ENCODE data around the gene KIF3A.
A peak's percentile ranks its signal among the peaks of the same experiment; 100 is the strongest.
"Not testable (repeated sequence)": the region's sequence is repeated elsewhere in the genome, so short reads cannot be mapped to it uniquely, and the experiment has no call there.

The KIF3A gene

DNA sequence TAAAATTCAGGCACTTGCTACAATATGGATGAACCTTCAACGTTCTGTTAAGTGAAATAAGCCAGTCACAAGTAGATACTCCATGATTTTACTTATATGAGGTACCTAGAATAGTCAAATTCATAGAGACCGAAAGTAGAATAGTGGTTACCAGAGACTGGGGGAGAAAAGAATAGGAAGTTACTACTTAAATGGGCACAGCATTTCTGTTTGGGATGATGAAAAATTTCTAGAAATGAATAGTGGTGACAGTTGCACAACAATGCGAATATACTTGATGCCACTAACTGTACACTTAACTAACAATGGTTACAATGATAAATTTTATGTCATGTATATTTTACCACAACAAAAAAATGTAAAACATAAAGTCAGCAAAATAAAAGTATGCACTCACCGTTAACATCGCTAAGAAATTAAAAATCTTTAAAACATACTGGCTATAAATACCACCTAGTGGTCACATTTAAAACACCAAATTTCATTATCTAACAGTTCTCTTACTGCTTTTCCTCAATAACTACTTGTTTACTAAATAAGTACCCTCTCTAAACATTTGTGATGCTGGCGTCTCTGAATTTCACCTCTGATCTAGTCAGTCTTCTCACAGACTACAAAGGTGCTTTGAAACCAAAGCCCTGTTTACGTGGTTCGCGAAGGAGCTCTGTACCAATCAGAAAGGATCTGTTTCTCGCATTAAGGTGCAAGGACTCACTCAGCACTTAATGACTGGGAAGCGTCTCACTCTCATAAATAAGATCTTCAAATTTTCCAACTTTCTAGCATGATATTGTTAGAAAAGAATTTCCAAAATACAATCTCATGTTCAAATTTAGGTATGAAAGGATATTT, 22.7 kb downstream of the KIF3A start:
- DNase-seq: no peak

DNA sequence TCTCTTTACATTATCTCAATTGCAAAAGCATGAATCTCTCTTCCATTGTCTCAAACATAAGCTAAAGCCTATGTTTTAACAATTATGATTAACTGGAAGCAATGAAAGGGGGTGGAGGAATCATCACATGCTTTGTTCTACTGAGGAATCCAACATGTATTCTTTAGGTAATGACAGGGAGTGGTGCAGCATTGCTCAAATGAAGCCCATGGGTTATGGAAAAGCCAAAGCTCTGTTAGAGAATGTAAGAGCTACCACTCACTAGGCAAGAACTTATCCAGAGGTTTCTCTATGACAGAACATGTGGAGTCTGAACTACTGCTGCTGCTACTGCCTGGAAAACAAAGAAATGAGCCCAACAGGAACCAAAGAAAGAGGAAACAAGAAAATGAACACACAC, 28.7 kb downstream of the KIF3A start:
- no peak for DNase-seq

DNA sequence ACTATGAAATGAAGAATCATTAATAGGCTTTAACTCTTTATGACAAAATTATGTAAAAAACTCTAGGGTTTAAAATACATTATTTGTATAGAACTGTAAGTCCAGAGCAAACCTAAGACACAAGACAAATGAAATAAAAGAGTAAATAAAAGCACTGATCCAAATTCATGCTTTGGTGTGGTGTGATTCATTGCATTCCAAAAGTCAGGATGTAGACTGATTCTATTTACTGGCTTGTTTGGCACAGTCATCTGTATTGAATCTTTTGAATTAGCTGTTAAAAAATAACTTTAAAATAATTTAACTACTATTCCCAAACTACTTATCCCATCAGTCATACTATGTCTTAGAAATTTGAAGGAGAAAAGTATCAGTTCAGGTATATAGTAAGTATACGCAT, 32.5 kb downstream of the KIF3A start:
- DNase-seq: peak; percentile 42

DNA sequence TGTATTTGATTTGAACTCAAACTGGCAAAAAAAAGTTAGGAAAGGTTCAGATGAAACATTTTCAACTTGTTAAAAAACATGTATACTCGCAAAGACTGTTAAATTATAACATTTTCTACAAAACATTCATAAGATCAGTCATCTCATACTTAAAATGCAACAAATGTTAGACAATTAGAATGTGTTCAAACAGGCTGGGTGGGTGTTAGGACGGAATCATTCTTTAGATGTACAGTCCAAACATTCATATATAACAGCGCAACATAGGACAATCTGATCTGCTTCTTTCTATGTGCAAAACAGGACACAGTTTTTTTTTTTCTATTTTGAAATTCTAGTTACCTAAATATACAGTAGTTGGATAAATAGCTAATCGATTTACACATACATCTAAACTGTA, 41.4 kb downstream of the KIF3A start:
- DNase-seq: no peak

DNA sequence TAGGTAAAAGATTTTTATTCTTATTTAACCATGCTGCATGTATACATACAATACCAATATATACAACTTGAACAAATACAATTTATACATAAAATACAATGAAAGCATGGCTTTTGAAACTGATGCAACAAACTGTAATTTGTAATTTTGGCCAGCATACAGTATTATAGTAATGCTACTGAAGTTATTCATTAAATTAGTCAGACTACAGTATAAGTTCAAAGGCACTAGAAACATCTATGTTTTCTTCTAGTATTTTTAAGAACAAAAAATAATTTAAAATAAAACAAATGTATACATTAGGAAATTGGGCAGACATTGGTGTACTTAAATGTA, 44.7 kb downstream of the KIF3A start:
- DNase-seq: peak; percentile 41

DNA sequence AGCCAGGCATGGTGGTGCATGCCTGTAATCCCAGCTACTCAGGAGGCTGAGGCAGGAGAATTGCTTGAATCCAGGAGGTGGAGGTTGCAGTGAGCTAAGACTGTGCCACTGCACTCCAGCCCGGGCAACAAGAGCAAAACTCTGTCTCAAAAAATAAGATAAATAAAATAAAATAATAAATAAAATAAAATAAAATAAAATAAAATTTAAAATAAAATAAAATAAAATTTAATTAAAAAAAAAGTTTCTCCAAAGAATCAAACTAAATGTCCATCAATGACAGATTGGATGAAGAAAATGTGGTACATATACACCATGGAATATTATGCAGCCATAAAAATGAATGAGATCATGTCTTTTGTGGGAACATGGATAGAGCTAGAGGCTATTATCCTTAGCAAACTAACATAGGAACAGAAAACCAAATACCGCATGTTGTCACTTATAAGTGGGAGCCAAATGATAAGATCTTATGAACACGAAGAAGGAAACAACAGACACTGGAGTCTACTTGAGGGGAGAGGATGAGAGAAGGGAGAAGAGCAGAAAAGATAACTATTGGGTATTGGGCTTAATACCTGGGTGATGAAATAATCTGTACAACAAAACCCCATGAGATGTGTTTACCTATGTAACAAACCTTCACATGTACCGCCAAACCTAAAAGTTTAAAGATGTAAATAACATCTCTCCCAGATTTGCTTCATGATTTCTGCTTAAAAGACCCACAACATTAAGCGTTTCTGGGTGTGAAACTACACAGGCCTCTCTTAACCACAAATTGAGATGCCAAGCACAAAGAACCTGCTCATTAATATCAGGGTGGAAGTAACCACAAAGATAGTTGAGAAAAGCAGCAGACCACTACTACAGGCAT, 45.4 kb downstream of the KIF3A start:
- DNase-seq: not testable (repeated sequence)

DNA sequence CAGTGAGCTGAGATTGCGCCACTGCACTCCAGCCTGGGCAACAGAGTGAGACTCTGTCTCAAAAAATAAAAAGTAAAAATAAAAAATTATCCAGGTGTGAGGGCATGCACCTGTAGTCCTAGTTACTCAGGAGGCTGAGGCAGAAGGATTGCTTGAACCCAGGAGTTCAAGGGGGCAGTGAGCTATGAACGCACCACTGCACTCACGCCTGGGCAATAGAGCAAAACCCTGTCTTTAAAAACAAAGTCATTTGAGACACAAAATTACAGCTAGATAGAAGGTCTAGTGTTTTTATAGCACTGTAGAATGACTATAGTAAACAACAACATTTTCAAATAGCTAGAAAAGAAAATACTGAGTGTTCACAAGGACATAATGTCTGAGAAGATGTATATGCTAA, 47.2 kb downstream of the KIF3A start:
- DNase-seq: no peak

DNA sequence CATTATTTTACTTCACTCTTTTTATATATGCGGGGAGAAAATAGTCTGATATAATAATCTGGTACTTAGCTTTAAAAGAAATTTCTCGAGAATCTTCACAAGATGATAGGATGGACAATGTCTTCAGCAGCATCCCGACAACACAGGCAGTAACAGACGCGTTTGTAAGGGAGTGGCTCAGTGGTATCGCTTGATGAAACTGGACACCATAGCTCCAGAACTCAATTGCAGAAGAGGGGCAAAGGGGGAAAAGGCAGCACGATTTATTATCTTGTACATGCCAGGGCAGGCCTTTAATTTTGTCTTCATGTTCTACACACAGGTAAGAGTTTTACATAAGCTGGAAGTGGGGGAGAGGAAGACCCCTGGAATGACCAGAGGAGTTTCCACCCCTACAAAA, 47.8 kb downstream of the KIF3A start:
- no peak for DNase-seq

DNA sequence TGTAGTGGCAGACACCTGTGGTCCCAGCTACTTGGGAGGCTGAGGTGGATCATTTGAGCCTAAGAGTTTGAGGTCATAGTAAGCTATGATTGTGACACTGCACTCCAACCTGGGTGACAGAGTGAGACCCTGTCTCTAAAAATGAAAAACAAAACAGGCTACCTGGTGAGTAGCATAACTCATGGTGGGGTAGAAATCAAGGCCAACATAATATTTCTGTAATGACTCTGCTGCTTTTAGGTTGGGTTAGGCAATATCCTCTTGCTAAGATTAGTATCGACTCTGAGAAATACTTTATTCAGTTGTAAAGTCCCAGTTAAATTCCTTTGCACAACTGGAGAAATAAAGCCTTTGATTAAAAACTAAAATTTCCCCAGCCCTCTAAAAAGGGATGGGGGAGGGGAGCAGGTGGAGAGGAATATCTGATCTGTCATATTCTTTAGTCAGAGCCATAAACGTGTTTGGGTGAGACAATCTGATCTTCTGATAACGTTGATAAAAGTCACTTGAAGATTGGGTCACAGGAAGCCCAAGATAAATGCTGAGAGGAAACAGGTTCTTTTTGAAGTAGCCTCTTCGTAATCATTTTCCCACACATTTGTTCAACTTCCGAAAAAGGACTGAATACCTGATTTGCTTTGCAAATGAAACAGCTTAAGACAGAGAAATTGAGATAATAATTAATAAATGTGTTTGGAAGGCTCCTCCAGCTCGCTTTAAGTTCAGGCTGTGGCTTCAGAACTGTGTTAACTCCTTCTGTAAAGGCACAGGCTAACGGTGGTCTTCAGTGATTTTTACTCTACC, 48.6 kb downstream of the KIF3A start:
- DNase-seq: no peak

DNA sequence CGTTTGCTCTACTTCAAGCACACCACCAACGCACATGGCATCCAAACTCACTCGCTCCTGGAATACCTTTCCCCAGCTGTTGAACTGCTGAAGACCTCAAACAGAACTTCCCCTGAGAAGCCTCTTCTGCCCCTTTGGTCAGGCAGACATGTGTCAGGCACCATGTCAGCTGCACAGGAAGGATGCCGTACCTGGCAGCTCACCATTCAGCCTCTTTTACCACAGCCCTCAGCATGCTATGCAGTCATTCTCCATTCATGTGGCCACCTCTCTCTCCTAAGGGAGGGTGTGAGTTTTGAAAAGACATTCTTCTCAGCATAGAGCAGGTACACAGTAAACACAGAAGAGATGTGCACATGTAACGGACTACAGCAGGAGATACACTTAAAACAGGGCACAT, 49.4 kb downstream of the KIF3A start:
- no peak for DNase-seq

DNA sequence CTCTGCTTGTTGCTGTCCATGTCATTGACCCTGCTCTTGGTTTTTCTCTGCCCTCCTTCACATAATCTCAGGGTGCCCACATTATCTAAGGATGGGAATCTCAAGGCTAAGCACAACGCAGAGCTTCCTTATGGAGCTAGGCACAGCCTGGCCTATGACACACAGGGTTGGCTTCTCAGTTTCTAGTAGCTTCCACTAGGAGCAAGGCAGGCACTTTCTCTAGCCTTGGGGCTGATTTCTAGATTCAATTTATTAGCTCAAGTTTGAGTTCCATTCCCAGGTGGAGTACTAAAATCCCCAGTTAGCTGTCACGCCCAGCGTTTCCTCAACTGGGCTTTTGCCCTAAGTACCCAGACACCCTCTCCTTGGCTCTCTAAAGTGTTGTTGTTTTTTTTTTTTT, 51.2 kb downstream of the KIF3A start:
- no peak for DNase-seq

DNA sequence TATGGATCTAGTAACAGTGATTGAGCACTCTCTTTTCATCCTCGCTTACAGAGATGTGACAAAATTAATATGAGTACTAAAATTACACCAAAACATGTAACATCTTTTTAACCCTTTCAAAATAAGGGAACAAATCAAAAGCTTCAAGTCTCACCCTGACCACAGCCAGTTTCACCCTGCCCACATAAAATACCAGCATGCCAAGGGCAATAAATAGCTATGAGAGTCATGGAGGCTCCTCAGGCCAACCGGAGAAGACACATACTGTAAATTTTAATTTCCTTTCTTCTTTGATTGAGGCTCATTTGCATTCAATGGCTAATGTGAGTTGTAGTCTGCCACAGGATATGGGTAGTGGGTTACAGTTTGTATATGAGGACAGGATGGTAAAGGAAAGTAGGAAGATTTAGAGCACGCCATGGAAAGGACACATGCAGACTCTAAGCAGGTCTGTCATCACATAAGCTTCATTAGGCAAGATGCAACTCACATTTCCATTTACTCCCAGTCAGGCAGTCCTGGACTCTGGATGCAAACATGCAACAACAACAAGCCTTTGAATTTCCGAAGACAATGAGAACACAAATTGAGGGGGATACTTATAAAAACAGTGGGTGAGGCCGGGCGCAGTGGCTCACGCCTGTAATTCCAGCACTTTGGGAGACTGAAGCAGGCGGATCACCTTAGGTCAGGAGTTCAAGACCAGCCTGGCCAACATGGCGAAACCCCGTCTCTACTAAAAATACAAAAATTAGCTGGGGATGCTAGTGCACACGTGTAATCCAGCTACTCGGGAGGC, 52.2 kb downstream of the KIF3A start:
- DNase-seq: no peak

DNA sequence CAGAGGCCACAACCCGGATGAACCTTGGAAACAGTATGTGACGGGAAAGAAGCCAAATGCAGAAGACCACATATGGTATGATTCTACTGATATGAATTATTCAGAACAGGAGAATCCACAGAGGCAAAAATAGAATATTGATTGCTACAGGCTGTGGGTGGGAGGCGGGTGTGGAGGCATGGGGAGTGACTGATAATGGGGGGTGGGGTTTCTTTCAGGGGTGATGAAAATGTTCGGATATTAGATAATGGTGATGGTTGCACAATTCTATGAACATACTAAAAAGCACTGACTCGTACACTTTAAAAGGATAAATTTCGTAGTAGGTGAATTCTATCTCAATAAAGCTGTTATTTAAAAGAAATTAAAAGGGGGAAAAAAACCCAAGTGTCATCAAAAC, 52.9 kb downstream of the KIF3A start:
- peak; percentile 47 for DNase-seq

DNA sequence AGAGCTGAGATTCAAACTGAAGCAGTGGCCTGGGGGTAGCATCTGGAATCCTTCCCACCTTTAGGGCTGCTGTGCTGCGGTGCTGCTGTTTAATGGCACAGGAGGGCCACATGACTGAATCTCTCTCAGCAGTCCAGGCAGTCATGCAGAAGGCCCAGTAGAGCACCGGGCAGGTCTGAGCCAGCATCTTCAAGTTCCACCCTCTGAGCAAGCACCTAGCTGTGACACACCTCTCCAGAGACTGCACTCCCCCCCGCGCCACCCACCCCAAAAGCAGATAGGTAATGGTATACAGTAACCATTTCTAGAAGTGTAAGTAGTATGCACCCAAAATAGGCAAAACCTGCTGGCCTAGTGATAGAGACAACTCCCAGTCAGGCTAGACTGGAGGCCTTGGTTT, 55.4 kb downstream of the KIF3A start:
- no peak for DNase-seq

DNA sequence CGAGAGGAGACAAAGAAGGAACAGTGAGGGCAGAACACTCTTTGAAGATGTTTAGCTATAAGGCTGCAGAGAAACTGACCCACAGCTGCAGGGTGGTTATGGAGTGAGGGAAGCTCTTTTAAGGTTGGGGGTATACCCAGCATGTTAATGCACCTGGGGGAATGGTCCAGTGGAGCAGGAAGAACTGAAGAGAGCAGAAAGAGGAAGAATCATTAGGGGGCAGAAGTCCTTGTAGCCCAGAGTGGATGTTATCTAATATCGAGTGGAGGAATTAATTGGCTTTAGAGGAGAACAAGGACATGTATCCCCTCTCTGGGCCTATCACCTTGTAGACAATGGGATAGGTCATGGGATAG, 55.9 kb downstream of the KIF3A start:
- no peak for DNase-seq

DNA sequence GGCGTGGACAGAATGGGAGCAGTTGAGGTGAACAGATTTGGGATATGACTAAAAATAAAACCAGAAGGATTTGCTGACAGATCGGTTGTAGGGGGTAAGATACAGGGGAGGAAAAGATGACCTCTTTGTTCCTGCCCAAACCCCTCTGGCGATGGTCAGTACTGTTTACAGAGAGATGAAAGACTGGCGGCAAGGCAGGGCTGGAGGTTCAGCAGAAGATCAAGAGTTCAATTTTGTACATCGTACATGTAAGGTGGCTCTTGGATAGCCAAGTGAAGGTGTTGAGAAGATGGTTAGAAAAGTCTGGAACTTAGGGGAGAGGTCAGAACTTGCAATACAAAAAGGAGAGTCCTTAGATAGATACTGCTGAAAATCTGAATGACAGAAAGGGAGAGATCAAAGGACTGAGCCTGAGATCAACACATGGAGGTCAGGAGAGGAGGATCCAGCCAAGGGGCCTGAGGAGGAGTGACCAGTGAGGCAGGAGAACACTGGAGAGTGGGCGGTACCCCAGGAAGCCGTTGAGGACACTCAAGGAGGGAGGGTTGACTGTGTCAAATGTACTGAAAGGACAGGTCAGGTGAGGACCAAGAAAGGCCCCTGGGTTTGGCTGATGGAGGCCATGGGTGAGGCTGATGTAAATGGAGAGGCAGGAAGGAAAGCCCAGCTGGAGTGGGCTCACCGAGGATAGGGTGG, 56.4 kb downstream of the KIF3A start:
- no peak for DNase-seq

DNA sequence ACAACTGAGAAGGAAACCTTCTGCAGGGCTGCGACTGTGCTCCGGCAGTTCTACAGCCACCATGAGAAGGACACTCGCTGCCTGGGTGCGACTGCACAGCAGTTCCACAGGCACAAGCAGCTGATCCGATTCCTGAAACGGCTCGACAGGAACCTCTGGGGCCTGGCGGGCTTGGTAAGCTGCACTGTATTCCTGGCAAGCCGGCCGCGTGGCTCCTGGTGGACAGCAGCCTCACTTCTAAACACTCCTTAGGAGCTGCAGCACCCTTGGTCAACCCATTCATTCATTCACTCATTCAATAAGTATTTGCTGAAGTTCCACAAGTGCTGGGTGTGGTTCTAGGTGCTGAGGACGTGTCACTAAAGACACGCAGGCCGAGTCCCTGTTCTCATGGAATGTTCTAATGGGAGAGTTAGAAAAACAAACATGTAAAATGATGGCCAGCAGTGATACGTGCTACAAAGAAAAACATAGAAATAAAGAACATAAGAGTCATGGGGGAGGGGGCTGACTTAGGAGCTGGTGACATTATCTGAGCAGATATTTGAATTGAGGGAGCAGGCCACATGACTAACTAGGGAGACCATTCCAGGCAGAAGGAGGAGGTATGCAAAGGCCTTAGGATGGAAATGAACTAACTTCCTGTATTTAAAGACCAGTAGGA, 57.5 kb downstream of the KIF3A start:
- DNase-seq: no peak

DNA sequence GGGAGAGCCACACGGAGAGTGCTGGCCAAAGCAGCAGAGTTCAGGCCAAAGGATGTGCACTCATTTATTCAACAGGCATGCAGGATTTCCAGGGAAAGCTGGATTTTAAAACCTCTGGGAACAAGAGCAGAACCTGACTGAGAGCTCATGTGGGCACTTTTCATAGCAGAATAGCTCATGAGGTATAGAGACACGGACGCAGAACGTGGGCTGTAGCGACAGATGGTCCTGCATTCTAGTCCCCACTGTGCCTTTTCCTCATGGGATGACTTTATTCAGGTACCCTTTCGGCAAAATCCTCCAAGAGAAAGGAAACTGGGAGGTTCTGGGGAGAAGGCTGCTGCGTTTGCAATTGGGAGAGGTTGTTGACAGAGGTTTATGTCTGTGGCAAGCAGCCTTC, 58.2 kb downstream of the KIF3A start:
- DNase-seq: no peak

DNA sequence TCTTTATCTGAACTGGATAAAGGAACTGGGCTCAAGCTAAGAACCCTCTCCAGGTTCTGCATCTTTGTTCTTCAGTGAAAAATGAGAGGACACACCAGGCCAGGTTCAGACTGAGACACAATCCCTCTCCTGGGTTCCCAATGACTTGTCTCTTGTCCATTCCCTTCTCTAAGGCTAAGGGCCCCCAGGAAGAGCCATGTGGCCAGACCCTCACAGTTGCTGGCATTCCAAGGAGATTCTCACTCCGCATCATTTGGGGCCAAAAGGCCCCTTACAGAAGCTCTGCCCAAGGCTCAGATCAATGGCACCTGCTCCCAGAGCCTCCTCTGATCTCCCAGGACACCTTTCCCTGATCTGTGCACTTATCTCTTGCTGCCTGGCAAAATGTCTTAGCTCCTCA, 58.6 kb downstream of the KIF3A start:
- DNase-seq: no peak

DNA sequence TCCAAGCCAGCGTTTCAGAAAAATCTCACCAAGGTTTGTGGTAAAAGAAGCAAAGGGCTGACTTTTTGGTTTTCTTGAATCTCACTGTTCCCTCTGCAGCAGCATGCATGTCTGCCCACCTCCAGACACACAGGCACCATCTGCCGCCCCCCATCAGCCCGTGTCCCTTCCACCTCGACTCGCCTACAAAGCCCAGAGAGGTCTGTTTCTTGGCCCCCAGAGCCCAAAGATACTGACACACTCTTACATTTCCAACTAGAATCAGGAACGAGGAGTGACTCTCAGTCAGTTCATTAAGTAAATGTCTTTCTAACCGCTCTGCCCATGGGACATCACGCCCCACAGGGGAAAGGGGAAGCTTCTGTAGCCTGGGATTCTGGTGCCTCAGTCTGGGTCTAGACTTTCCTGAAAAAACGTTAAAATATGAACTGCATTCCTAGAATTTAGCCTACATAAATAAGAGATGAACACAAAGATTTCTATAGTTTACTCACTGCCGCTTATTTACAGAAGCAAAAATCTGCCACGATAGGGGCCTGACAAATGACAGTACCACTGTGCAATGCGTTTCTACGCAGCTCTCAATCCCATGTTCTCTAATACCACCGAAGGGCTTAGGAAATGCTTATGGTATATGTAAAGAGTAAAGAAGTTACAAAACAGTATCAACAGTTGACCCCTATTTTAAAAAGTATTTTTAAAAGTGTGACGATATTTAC, 59.5 kb downstream of the KIF3A start:
- no peak for DNase-seq

DNA sequence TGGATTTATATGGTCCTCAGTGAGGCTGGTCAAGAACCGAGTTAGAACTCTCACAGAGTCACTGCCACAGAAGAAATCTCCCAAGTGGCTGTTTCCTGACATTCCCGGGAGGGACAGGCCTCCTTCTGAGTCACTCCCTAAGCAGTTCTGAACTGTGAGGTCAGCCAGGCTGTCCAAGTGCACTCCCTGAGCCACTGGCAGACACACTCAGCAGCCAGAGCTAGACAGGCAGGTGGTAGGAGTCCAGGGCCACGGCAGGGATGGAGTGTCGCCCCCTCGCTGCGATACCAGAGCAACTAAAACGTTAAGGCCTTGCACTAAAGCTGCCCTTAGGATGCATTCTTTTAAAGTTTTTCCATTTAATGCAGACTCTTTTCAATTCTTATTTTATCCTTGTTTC, 60.2 kb downstream of the KIF3A start:
- peak; percentile 85 for DNase-seq
